Inferior parietal cortex (tissue), 1 donor: ENCODE results near the gene PHOX2A.

Experiments
- DNase-seq: peaks from one replicate; pipeline ENCODE4 v3.0.0-alpha.2; 2016; ENCODE audit errors: extremely low spot score

Gene PHOX2A

DNA sequence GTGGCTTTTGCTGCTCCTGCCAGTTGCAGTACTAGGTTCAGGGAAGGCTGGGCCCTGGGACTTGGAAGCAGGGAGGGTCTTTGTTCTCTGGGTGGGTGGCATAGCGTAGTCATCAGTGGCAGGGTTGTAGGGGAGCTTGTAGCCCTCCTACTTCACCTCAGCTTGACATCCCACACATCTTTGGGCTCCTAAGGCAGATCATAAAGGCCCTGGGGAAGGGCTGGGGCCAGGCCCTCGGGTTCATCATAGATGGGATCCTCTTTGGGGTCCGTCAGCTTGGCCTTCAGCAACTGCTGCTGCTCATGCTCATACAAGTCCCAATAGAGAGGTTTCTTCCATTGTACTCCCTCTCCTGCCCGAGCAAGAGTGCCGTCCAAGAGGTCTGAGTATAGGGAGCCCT lies 6.0 kb upstream of the PHOX2A start:
- DNase-seq = no peak

GRCh38 chr11:72247584-72247983 lies 3.6 kb upstream of the PHOX2A start:
- no peak for DNase-seq

- DNase-seq = no peak
Measured at GRCh38 chr11:72245263-72245816, 1.4 kb upstream of the PHOX2A start.

- DNase-seq = no peak
Measured at GRCh38 chr11:72244361-72245262, 636 bp upstream of the PHOX2A start.

- DNase-seq = no peak
Measured at GRCh38 chr11:72243173-72244059, 560 bp downstream of the PHOX2A start.

DNA sequence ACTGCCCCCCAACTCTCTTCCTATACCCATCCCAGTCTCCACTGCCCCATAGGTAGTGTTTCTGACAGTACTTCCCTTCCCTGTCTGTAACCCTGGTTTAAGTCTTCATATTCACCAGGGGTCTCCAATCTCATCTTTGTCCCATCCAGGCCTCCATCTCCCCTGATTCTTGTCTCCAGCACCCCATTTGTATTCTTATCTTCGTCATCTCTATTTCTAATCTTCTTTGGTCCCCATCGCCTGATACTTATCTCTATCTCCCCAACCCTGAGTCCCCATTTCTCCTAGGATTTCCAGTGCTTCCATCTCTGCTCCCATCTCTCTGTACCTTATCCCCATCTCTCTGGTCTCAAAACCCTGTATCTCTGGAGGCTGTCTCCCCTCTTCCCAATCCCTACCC lies 1.8 kb downstream of the PHOX2A start:
- DNase-seq = no peak

GRCh38 chr11:72241291-72241781 lies 2.6 kb downstream of the PHOX2A start:
- no peak for DNase-seq

- DNase-seq = no peak
Measured at GRCh38 chr11:72240461-72241290, 3.3 kb downstream of the PHOX2A start.

DNA sequence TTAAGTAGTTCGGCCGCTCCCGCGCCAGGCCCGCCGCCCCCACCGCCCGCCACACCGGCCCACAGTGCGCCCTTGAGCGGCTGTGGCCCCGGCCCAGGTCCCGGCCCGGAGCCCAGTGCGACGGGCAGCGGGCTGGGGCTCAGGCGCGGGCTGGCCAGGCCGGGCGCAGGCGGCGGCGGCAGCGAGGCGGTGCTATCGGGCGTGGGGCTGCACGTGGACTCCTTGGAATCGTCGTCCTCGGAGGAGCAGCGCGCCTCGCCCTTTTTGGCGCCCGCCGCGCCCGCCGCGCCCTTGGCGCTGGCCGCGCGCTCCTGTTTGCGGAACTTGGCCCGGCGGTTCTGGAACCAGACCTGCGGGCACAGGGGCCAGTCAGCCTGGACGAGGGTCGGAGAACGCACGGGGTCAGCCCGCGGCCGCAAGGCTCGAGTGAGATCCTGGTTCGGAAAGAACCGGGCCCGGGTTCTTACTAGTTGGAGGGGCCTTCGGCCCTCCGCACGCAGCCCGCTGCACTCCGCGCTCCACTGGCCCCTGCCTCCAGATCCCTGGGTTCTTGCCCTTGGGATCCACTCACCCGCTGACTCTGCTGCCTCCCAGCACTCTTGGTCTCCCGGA lies 4.0 kb downstream of the PHOX2A start:
- no peak for DNase-seq

DNA sequence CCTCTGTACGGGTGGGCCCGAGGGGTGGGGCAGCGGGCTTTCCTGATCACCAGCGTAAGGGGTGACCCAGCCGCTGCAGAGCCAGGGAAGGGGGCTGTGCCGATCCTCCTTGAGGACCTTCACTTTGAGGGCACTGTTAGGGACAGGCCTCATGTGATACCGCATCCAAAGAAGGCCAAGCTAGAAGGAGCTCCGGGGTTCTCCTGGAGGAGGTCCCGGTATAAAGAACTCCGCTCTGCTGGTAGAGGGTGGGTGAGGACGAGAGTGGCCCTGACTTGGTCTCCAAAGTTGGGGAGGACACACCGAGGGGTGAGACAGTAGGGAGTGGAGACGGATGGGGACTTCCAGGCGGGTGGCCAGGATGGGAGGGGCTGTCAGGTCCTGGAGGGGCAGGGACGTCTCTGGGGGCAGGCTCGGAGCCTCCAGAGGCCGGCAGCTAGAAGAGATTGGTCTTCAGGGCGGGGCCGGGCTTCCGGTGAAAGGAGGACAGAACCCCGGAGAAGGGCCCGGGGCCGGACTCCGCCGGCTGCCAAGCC lies 4.6 kb downstream of the PHOX2A start:
- no peak for DNase-seq

GRCh38 chr11:72238492-72239312 lies 5.3 kb downstream of the PHOX2A start:
- no peak for DNase-seq

DNA sequence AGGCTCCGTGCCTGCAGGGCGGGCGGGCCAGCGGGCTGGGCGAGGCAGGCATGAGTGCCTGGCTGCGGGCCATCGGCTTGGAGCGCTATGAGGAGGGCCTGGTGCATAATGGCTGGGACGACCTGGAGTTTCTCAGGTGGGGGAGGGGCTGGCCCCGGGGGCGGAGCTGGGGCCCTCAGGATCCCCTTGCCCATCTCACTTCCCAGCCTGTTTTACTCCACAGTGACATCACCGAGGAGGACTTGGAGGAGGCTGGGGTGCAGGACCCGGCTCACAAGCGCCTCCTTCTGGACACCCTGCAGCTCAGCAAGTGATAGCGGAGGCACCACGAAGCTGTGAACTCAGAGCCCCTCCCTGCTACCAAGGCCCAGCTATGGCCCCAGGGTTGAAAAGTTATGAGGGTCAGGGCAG lies 5.9 kb downstream of the PHOX2A start:
- no peak for DNase-seq

GRCh38 chr11:72237112-72237931 lies 6.7 kb downstream of the PHOX2A start:
- no peak for DNase-seq

- DNase-seq = no peak
Measured at GRCh38 chr11:72236774-72237111, 7.2 kb downstream of the PHOX2A start.

DNA sequence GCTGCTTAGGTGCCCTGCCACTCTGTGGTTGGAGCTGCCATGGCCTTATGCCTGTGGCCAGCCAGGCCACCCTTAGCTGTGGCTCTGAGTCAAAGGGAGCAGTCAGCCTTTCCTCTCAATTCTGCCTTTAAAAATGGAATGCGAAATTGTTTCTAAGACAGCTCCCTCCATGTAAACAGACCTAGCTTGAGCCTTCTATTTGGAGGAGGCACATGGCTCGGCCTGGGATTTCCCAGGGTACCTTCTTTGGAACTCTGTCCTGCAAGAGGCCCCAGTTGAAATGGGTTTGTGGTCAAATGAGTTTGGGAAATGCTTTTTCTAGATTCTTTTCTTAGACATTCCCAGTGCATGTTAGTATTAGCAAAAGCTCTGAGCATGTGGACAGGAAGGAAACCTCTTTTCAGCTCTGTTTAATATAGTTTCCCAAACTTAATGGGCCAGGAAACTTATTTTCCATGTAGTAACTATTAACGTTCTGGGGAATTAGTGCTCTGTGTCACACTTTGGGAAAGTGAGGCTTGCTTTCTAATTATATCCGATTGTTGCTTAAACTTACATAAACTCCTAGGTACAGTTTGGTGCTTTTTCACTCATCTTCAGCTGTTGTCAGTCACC lies 7.8 kb downstream of the PHOX2A start:
- DNase-seq = no peak

- DNase-seq = no peak
Measured at GRCh38 chr11:72235351-72236057, 8.5 kb downstream of the PHOX2A start.

DNA sequence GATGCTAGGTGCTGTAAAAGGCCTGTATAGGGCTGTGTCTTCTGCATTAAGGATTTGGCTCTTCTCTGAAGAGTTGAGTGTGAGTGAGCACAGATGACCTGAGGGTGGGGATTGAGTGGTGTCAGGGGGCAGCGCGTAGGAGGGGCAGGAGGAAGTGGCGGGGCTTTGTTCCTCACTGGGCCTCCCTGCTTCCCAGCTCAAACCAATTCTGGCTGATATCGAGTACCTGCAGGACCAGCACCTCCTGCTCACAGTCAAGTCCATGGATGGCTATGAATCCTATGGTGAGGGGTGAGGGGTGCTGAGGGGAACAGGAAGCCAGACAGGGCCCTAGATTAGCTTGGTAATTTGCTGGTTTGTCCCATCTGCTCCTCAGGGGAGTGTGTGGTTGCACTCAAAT lies 9.1 kb downstream of the PHOX2A start:
- no peak for DNase-seq

- no peak for DNase-seq
Measured at GRCh38 chr11:72234514-72234830, 9.5 kb downstream of the PHOX2A start.
